Measurements from ENCODE around the gene RREB1.

DNA sequence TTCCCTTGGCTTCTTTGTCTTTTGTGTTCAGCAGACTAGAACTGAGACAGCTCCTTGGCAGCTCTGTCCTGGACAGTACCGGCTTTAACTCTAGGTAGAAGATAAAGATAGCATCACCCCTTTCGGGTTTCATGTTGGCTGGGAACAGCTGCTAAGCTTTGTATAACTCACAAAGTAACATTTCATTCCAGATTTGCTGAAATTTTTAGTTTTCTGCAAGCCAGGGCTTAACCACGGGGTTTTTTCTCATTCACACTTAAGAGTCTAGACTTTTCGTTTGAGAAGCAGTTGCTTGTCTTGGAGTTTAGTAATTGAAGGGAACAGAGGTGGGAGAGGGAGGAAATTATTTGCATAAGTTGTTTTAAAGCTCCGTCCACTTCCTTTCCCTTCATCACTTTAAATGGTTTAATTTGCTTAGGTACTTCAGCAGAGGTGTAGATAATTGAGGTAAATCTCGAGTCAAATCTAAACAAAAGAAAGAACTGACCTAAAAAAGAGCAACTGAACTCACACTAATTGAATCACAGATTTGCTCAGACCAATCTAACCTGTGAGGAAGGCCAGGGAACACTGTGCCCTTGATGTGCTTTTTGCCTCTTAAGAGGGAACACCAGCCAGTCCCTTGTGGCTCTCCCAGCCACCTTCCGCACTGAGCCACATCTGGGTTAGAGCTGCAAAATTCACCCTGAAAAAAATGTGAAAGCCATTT lies 48.3 kb downstream of the RREB1 start:
- TF ChIP-seq POLR2A (IDR thresholded peaks at IDR 0.05) = no peak
- TF ChIP-seq, protein P1, sequence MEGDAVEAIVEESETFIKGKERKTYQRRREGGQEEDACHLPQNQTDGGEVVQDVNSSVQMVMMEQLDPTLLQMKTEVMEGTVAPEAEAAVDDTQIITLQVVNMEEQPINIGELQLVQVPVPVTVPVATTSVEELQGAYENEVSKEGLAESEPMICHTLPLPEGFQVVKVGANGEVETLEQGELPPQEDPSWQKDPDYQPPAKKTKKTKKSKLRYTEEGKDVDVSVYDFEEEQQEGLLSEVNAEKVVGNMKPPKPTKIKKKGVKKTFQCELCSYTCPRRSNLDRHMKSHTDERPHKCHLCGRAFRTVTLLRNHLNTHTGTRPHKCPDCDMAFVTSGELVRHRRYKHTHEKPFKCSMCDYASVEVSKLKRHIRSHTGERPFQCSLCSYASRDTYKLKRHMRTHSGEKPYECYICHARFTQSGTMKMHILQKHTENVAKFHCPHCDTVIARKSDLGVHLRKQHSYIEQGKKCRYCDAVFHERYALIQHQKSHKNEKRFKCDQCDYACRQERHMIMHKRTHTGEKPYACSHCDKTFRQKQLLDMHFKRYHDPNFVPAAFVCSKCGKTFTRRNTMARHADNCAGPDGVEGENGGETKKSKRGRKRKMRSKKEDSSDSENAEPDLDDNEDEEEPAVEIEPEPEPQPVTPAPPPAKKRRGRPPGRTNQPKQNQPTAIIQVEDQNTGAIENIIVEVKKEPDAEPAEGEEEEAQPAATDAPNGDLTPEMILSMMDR (IDR thresholded peaks at IDR 0.05) = no peak
- no peak for TF ChIP-seq EP300 (IDR thresholded peaks at IDR 0.05)

Measured in sigmoid colon (tissue), 4 donors.